AG04450 (cell line): ENCODE measurements around the gene ABR. TPM values are rescaled to one million over a fixed set of nuclear protein-coding genes. Genes with fewer than 3 reads are reported as not detected.

Experiments
- CTCF ChIA-PET: fragments of 300-600, 350-600 bp; formaldehyde crosslinking; extraction: SDS; loops from one replicate; lab custom pipeline; 2022; ENCODE audit warnings: antibody characterized with exemption, inconsistent platforms; lab: Charles Lee
- POLR2A ChIA-PET: fragments of 350-600 bp; formaldehyde crosslinking; extraction: SDS; loops from one replicate; lab custom pipeline; 2021; ENCODE audit warnings: antibody characterized with exemption, inconsistent platforms; lab: Yijun Ruan, JAX
- DNase-seq: peaks from one replicate; pipeline ENCODE4 v3.0.0-alpha.2; 2011; ENCODE audit warnings: low read depth, low spot score
- H3K27ac ChIP-seq: one replicate; pipeline ENCODE4 v1.5.1; 2012; ENCODE audit warnings: low read depth, low read length, control low read depth
- H3K27me3 ChIP-seq: one replicate; pipeline ENCODE4 v1.6.0; 2012; ENCODE audit warnings: low read length; ENCODE audit not compliant: control insufficient read depth, insufficient read depth
- H3K4me3 ChIP-seq: 2 replicates; pipeline ENCODE4 v1.5.1; 2011; ENCODE audit warnings: mild to moderate bottlenecking, low read depth, low read length, control low read depth
- H3K9me3 ChIP-seq: 2 replicates; pipeline ENCODE4 v1.5.1; 2012; ENCODE audit warnings: low read length; ENCODE audit not compliant: control insufficient read depth, insufficient read depth
- CTCF ChIP-seq: IDR thresholded peaks from 2 replicates; pipeline ENCODE4 v1.5.1; 2011; ENCODE audit warnings: low read depth, low read length, control low read depth, inconsistent platforms
- polyA plus RNA-seq: library from polyadenylated mRNA; depleted of rRNA; stranded (reverse); fragments of >200 nt; gene quantifications from 2 replicates; pipeline ENCODE4 v1.2.3, GENCODE V29; 2011

The ABR gene
- polyA plus RNA-seq, 1 experiment, result 64.3 TPM

GRCh38 chr17:1095853-1096173 is 84.0 kb downstream of the ABR start:
- TF ChIP-seq CTCF, result no peak
- no peak overlapping the region for H3K27ac ChIP-seq
- no peaks in the 10 kb centered on the region for H3K27me3 ChIP-seq
- CTCF ChIA-PET, result no interaction called here
- no peaks in the 10 kb centered on the region; the same call in 1 of the 2 replicates for H3K9me3 ChIP-seq
- no peak overlapping the region for H3K4me3 ChIP-seq
- DNase-seq, result no peak
- POLR2A ChIA-PET, result no interaction called here

- POLR2A ChIA-PET, result no interaction called here
- Histone ChIP-seq H3K27ac (no peak overlapping the region), H3K27me3 (no peaks in the 10 kb centered on the region), H3K9me3 (no peaks in the 10 kb centered on the region; the same call in 1 of the 2 replicates), H3K4me3 (no peak overlapping the region)
- no peak for DNase-seq
- TF ChIP-seq CTCF, result no peak
- CTCF ChIA-PET, result no interaction called here
These were observed 84.5 kb downstream of the ABR start for GRCh38 chr17:1095090-1095852.

- DNase-seq, result no peak
- POLR2A ChIA-PET, result no interaction called here
- Histone ChIP-seq H3K4me3 (no peak overlapping the region), H3K27me3 (no peaks in the 10 kb centered on the region), H3K9me3 (no peaks in the 10 kb centered on the region; the same call in 1 of the 2 replicates), H3K27ac (no peak overlapping the region)
- CTCF ChIA-PET, result no interaction called here
- no peak for TF ChIP-seq CTCF
These were observed 85.2 kb downstream of the ABR start for GRCh38 chr17:1094591-1094990.

- no peaks in the 10 kb centered on the region; the same call in 1 of the 2 replicates for H3K9me3 ChIP-seq
- H3K27ac ChIP-seq, result no peak overlapping the region
- ChIA-PET CTCF (no interaction called here), POLR2A (no interaction called here)
- no peak overlapping the region for H3K4me3 ChIP-seq
- no peaks in the 10 kb centered on the region for H3K27me3 ChIP-seq
- no peak for DNase-seq
- TF ChIP-seq CTCF, result no peak
These were observed 87.9 kb downstream of the ABR start for GRCh38 chr17:1091900-1092299.

GRCh38 chr17:1091190-1091534 is 88.6 kb downstream of the ABR start:
- no peak for TF ChIP-seq CTCF
- Histone ChIP-seq H3K4me3 (no peak overlapping the region), H3K27me3 (no peaks in the 10 kb centered on the region), H3K27ac (no peak overlapping the region), H3K9me3 (no peaks in the 10 kb centered on the region; the same call in 1 of the 2 replicates)
- POLR2A ChIA-PET, result no interaction called here
- no peak for DNase-seq
- CTCF ChIA-PET, result no interaction called here
